ENCODE results near the gene SERPINB7. TPM values are rescaled to one million over a fixed set of nuclear protein-coding genes. Genes with fewer than 3 reads are reported as not detected.

Gene SERPINB7
- total RNA-seq, 1 experiment from 2014 or later, result 74.5 TPM

DNA sequence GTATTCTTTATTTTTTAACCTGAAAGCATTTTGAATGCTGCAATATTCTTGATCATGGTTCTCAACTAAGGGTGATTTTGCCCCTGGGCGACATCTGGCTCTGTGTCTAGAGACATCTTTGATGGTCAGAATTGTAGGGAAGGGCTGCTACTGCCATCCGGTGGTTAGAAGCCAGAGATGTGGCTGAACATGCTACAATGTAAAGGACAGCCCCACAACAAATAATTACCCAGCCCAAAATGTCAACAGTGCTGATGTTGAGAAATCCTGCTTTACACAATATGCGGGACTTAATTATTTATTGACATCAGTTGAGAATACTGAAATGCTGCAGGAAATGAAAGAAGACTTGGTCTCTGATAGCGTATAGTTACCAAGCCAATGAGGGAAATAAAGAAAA is 74.8 kb downstream of the SERPINB7 start:
- ChIA-PET CTCF (no interaction called here), POLR2A (ENCODE audit: unreplicated experiment) (no interaction called here)
- Histone ChIP-seq H3F3A (ENCODE audit: low read length, unreplicated experiment) (no peaks in the 10 kb centered on the region), H3K4me1 (ENCODE audit: insufficient read depth, low read length) (no peaks in the 10 kb centered on the region), H4K20me1 (ENCODE audit: low read length) (no peaks in the 10 kb centered on the region), H3K79me2 (ENCODE audit: low read length) (no peaks in the 10 kb centered on the region), H3K9ac (ENCODE audit: low read length) (no peak overlapping the region), H3K36me3 (ENCODE audit: low read depth, low read length) (no peaks in the 10 kb centered on the region), H3K4me2 (ENCODE audit: low read length) (no peak overlapping the region), H2AFZ (ENCODE audit: low read length) (no peak overlapping the region), H3K9me3 (ENCODE audit: low read length) (no peaks in the 10 kb centered on the region), H3K4me3 (ENCODE audit: low read length) (no peak overlapping the region), H3K27me3 (ENCODE audit: low read length) (no peaks in the 10 kb centered on the region), H3K27ac (ENCODE audit: low read length) (no peak overlapping the region), H3K9me2 (replicated peaks; ENCODE audit: low read length) (no peaks in the 10 kb centered on the region)
- no TSS peak for BruUV-seq (replicated peaks)
- intact Hi-C loops (cut with micrococcal nuclease), result loop anchor here (1.0 to 2.0 kb wide), 2 partner anchors 86 to 129 kb away; no protein-coding TSS in a partner anchor
- ATAC-seq, result peak; percentile 91
- TF ChIP-seq, protein P1, sequence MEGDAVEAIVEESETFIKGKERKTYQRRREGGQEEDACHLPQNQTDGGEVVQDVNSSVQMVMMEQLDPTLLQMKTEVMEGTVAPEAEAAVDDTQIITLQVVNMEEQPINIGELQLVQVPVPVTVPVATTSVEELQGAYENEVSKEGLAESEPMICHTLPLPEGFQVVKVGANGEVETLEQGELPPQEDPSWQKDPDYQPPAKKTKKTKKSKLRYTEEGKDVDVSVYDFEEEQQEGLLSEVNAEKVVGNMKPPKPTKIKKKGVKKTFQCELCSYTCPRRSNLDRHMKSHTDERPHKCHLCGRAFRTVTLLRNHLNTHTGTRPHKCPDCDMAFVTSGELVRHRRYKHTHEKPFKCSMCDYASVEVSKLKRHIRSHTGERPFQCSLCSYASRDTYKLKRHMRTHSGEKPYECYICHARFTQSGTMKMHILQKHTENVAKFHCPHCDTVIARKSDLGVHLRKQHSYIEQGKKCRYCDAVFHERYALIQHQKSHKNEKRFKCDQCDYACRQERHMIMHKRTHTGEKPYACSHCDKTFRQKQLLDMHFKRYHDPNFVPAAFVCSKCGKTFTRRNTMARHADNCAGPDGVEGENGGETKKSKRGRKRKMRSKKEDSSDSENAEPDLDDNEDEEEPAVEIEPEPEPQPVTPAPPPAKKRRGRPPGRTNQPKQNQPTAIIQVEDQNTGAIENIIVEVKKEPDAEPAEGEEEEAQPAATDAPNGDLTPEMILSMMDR (conservative IDR thresholded peaks at IDR 0.05; ENCODE audit: low read depth, low read length), result peak; percentile 84
- TF ChIP-seq EZH2phosphoT487 (IDR thresholded peaks at IDR 0.05; ENCODE audit: borderline replicate concordance, low read length), result no peak
- DNase-seq, result peak; percentile 79

DNA sequence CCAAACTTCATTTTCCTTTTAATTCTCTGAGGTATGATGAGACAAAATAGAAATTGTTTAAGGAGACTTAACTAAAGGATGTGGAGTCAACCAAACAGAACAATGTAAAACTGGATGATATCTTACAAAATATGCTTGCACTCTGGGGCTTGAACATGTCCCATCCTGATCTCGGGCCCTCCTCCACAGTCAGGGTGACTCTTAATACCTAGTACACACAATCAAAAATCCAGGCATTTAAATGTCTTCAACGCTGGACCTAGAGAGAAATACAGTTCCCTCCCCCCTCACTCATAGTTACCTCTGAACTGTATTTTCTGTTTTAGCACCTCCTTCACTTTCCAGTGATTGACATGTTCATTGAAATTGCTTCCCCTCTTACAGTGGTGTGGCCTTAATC is 75.4 kb downstream of the SERPINB7 start:
- Histone ChIP-seq H3K79me2 (ENCODE audit: low read length) (no peaks in the 10 kb centered on the region), H3K9me3 (ENCODE audit: low read length) (no peaks in the 10 kb centered on the region), H3K4me3 (ENCODE audit: low read length) (no peak overlapping the region), H3K4me1 (ENCODE audit: insufficient read depth, low read length) (no peaks in the 10 kb centered on the region), H3K9ac (ENCODE audit: low read length) (no peak overlapping the region), H3K4me2 (ENCODE audit: low read length) (no peak overlapping the region), H2AFZ (ENCODE audit: low read length) (no peak overlapping the region), H3K9me2 (replicated peaks; ENCODE audit: low read length) (no peaks in the 10 kb centered on the region), H3K27ac (ENCODE audit: low read length) (no peak overlapping the region), H4K20me1 (ENCODE audit: low read length) (no peaks in the 10 kb centered on the region), H3F3A (ENCODE audit: low read length, unreplicated experiment) (no peaks in the 10 kb centered on the region), H3K27me3 (ENCODE audit: low read length) (no peaks in the 10 kb centered on the region), H3K36me3 (ENCODE audit: low read depth, low read length) (no peaks in the 10 kb centered on the region)
- TF ChIP-seq, protein P1 (conservative IDR thresholded peaks at IDR 0.05; ENCODE audit: low read depth, low read length), result no peak
- TF ChIP-seq EZH2phosphoT487 (IDR thresholded peaks at IDR 0.05; ENCODE audit: borderline replicate concordance, low read length) (no peak), EZH2 (IDR thresholded peaks at IDR 0.05; ENCODE audit: low read length, unreplicated experiment) (no peak)
- ATAC-seq, result no peak
- ChIA-PET POLR2A (ENCODE audit: unreplicated experiment) (no interaction called here), CTCF (no interaction called here)
- no TSS peak for BruUV-seq (replicated peaks)
- no peak for DNase-seq
- intact Hi-C loops (cut with micrococcal nuclease), result loop anchor here (1.0 to 2.0 kb wide), 2 partner anchors 86 to 128 kb away; no protein-coding TSS in a partner anchor

Other genes starting within 250 kb of the SERPINB7 start
- not detected in 2 replicates for gene SERPINB12, start 233.0 kb upstream of the SERPINB7 start, total RNA-seq (2014; rRNA removed)
- not detected in 2 replicates for gene SERPINB13, start 188.1 kb upstream of the SERPINB7 start, total RNA-seq (2014; rRNA removed)
- 0.40 TPM in 1 of 2 replicates, not detected in the other for gene SERPINB4, start 131.2 kb upstream of the SERPINB7 start, total RNA-seq (2014; rRNA removed)
- 5.6 and 6.3 TPM in 2 replicates for gene SERPINB3, start 113.5 kb upstream of the SERPINB7 start, total RNA-seq (2014; rRNA removed)
- gene SERPINB11, start 72.5 kb upstream of the SERPINB7 start, total RNA-seq (2014; rRNA removed), result not detected in 2 replicates
- gene SERPINB2, start 112.3 kb downstream of the SERPINB7 start, total RNA-seq (2014; rRNA removed), result 5.8 and 9.9 TPM in 2 replicates
- gene SERPINB10, start 132.5 kb downstream of the SERPINB7 start, total RNA-seq (2014; rRNA removed), result 0.69 TPM in 1 of 2 replicates, not detected in the other
- 0.12 and 0.40 TPM in 2 replicates for gene HMSD, start 173.9 kb downstream of the SERPINB7 start, total RNA-seq (2014; rRNA removed)
- 21.1 and 24.1 TPM in 2 replicates for gene SERPINB8, start 194.7 kb downstream of the SERPINB7 start, total RNA-seq (2014; rRNA removed)